Stimulated activated CD8-positive, alpha-beta memory T cell treated with anti-CD3 and anti-CD28 coated beads, Interleukin-4, amount 100 ng/mL, for 1 hour (primary cell): ENCODE results near the gene DOCK3.
"Not testable (repeated sequence)": the region's sequence is repeated elsewhere in the genome, so short reads cannot be mapped to it uniquely, and the experiment has no call there.

Source experiments
- DNase-seq, 2 donors: peaks; one replicate each; pipeline ENCODE4 v3.0.0-alpha.2; 2020; ENCODE audit warnings: low read depth in 2 of 2, low spot score in 1 of 2

The DOCK3 gene

GRCh38 chr3:50803805-50804204 is 129.1 kb downstream of the DOCK3 start:
- DNase-seq: not testable (repeated sequence)

GRCh38 chr3:50804376-50804775 is 129.6 kb downstream of the DOCK3 start:
- DNase-seq: not testable (repeated sequence)

- DNase-seq: no peak
Measured at GRCh38 chr3:50805321-50805720, 130.6 kb downstream of the DOCK3 start.

DNA sequence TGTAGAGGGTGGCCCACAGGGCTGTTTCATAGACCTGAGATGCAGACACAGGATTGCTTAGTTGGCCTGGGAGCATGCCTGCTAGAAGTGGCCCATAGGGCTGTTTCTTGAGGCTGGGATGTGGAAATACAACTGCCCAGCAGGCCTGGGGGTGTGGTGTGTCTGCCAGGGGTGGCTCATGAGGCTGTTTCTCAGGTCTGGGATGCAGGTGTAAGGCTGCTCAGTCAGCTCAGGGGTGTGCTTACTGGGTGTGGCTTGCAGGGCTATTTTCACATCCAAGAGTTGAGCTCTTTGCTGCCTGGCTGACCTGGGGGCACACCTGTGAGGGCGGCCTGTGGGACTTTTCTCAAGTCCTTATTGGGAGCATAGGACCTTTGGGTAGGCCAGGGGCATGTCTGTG is 131.3 kb downstream of the DOCK3 start:
- no peak for DNase-seq

GRCh38 chr3:50806806-50807205 is 132.1 kb downstream of the DOCK3 start:
- no peak for DNase-seq

DNA sequence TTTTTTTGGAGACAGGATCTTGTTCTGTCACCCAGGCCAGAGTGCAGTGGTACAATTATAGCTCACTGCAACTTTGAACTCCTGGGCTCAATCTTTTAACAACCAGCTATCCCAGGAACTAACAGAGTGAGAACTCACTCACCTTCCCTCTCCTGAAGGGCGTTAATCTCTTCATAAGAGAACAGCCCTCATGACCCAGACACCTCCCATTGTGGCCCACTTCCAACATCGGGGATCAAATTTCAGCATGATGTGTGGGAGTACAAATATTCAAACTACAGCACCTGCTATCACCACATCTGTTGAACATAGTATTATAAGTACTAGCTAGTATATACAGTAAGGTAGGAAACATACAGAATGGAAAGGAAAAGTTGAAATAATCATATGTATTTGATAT is 132.5 kb downstream of the DOCK3 start:
- DNase-seq: no peak

DNA sequence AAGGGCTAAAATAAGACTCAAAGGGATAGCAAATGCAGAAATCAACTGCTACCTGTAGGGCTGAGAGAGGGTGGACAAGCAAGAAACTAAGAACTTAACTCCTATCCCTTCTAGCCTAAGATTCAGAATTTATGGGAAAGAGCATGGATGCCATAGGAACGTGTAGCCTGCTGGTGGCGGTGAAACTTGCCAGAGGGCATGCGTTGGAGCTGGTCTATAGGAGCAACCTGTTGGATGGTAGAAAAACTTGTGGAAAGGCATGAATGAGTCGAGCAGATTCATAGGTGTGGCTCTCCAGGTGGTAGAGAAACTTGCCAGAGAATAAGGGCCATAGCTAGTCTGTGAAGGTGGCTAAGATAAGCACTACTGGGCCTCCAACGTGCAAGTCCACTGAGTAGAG is 137.2 kb downstream of the DOCK3 start:
- no peak for DNase-seq

DNA sequence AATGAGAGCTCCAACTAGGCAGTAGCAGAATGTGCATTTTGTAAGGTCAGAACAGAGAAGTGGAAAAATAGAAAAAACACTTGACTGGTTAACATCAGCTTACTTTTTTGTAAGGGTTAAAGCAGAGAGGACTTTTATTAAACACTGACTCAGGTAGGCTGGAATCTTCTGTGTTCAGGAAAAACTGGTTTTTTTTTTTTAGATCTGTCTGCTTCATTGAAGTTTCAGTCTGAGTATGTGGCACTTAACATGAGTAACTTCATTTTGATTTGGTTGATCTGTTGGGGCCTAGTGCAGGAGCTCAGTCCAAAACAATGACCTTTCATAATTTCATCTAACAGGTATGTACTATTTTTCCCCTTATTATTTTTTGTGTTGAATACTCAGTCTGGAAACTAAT is 141.1 kb downstream of the DOCK3 start:
- DNase-seq: no peak

- DNase-seq: no peak
Measured at GRCh38 chr3:50816894-50817293, 142.2 kb downstream of the DOCK3 start.

DNA sequence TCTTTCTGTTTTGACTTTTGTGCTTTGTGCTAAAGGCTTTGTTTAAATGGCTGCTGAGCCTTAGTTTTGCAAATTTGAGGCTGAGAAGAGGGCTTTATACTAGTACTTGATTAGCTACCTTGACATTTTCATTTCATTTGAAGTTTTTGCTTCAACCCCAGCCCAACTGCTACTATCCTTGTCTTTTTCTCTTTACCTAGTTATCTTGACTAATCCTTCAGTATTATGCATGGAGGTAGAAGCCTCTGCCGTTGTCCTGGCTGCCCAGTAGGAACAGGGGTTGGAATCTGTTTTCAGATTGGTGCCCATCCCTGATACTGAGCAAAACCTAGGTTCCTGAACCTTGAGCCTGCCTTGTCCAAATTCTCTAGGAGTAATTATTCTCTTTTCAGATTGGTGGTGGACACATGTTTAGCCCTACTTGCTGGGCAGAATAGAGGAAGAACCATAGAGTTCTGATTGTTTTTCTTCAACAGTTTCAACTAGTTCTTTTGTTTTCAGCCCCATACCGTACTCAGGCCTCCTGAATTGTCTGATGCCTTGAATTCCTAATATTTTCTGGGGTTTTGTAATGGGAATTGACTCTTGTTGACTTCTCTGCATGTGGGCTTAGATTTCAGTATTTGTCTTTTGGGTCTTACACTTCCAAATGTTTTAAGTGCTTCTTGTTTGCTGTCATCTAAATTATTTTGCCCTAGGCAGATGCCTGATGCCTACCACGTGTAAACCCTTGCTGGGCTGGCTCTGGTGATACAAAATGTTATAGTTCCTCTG is 143.2 kb downstream of the DOCK3 start:
- no peak for DNase-seq

DNA sequence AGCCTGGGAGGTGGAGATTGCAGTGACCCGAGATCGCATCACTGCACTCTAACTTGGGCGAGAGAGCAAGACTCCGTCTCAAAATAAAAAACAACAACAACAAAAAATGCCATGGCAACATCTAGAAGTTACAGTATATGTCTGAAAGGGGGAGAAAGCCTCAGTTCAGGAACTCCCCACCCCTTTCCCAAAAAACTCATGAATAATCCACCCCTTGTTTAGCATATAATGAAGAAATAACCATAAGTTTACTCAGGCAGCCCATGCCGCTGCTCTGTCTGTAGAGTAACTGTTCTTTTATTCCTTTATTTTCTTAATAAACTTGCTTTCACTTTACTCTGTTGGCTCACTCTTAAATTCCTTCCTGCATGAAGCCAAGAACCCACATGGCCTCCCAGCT is 145.2 kb downstream of the DOCK3 start:
- no peak for DNase-seq

GRCh38 chr3:50825841-50826240 is 151.1 kb downstream of the DOCK3 start:
- no peak for DNase-seq

- no peak for DNase-seq
Measured at GRCh38 chr3:50830451-50830850, 155.7 kb downstream of the DOCK3 start.

GRCh38 chr3:50831009-50831408 is 156.3 kb downstream of the DOCK3 start:
- DNase-seq: not testable (repeated sequence)

DNA sequence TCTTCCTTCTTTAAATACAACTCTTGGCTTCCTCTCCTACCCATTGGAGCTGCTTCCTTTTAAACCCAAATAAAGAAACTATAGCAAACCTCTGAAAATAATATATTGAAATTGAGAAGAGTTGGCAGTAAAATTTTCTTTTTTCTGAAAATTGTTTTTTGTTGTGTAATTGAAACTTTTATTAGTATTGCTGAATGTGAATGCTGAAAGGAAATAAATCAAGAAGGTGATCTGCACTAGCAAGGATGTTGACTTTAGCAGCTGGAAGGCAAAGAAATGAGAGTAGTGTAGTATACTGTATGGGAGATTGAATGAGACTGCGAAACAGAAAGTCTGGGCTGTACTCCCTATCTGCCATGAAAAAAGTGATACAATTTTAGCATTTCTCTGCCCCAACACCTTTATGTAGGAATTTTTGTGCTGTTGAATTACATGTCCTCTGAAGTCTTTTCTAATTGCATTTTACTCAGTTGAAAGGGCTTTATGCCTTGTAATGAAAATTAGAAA is 166.3 kb downstream of the DOCK3 start:
- no peak for DNase-seq

DNA sequence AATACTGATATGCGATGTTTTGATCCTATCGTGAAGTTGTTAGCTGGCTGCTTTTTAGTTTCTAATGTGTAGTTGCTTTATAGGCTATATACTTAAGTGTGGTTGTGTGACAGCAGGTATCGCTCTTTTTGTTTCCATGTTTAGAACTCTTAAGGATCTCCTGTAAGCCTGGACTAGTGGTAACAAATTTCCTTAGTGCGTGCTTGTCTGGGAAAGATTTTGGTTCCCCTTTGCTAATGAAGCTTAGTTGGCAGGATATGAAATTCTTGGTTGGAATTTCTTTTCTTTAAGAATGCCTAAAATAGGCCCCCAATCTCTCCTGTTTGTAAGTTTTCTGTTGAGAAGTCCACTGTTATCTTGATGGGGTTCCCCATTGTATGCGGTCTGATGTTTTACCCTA is 173.6 kb downstream of the DOCK3 start:
- no peak for DNase-seq

- no peak for DNase-seq
Measured at GRCh38 chr3:50850639-50851511, 176.1 kb downstream of the DOCK3 start.

DNA sequence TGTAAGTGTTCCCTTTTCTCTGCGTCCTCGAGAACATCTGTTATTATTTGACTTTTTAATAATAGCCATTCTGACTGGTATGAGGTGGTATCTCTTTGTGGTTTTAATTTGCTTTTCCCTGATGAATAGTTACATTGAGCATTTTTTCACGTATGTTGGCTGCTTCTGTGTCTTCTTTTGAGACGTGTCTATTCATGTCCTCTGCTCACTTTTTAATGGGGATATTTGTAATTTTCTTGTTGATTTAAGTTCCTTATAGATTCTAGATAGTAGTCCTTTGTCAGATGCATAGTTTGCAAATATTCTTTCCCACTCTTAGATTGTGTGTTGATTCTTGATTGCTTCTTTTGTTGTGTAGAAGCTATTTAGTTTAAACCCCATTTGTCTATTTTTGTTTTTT is 179.2 kb downstream of the DOCK3 start:
- no peak for DNase-seq

DNA sequence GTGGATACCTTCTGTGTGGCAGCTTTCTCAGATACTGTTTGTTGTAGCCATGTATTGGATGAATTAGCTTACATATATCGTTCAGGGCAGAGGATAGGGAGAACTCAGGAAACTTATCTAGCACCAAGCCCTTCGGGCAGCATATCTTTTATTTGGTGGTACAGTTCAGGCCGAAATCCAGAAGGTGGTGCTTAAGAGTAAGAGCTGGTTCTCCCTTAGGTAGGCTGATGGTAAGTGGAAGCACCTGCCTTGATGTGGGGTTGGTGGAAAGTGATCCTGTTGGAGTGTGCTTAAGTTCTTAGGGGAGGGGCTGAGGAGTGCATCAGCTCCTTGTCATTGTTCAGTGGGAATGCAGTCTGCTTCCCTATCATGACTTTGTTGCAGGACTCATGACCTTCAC is 187.5 kb downstream of the DOCK3 start:
- DNase-seq: no peak

DNA sequence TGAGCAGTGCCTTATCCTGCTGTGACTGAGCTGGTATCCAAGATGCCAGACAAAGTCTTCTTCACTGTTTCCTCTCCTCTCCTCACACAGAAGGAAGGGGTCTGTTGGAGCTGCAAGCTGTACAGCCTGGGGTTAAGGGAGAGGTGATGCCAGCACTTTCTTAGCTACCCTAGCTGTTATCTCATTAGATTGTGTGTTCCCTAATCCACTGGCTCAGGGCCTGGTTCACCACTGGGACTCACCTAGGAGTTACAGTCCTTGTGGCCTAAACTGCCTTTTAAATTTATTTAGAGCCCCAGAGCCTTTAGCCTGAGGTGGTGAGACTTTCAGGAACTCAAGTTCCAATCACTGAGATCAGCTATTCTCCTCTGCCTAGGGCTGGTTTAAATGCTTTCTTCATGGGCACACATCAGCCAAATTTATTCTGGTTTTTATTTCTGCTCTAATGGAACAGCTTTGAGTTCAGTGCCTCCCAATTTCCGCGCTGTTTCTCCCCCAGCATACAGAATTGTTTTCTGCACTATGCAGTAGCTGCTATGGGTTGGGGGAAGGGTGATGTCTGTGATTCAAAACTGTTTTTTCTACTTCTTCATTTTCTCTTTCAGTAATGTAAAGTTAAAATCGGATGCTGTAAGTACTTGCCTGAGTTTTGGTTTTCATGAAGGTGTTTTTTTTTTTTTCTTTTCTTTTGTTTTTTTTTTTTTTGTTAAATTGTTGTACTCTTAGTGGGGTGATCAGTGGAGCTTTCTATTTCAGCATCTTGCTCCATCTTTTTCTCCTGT is 198.8 kb downstream of the DOCK3 start:
- no peak for DNase-seq

DNA sequence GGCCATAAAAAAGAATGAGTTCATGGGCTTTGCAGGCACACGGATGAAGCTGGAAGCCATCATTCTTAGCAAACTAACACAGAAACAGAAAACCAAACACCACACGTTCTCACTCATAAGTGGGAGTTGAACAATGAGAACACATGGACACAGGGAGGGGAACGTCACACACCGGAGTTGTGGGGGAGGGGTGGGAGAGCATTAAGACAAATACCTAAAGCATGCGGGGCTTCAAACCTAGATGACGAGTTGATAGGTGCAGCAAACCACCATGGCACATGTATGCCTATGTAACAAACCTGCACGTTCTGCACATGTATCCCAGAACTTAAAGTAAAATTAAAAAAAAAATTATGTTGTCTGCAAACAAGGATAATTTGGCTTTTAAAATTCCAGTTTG is 200.1 kb downstream of the DOCK3 start:
- DNase-seq: not testable (repeated sequence)
